22Rv1 (cell line): Measurements from ENCODE around the gene PRM1.

Experiments
- H3K27ac ChIP-seq: fragments of 450-650 bp; 2 replicates; pipeline ENCODE4 v1.5.1; 2017
- CTCF ChIP-seq: fragments of 450-650 bp; IDR thresholded peaks from 2 replicates; pipeline ENCODE4 v1.5.1; 2017; ENCODE audit warnings: mild to moderate bottlenecking
- ZFX ChIP-seq: fragments of 450-650 bp; IDR thresholded peaks from 2 replicates; pipeline ENCODE4 v1.6.1; 2017; ENCODE audit warnings: antibody characterized with exemption, borderline replicate concordance

Gene PRM1

GRCh38 chr16:11306997-11307638 lies 26.0 kb upstream of the PRM1 start:
- no peak for TF ChIP-seq ZFX
- TF ChIP-seq CTCF: no peak

GRCh38 chr16:11306381-11306780 lies 25.3 kb upstream of the PRM1 start:
- no peak overlapping the region for H3K27ac ChIP-seq
- TF ChIP-seq ZFX: no peak
- TF ChIP-seq CTCF: no peak

More at GRCh38 chr16:11306997-11307638, 26.0 kb upstream of the PRM1 start:
- H3K27ac ChIP-seq: no peak overlapping the region

GRCh38 chr16:11303405-11304138 lies 22.4 kb upstream of the PRM1 start:
- no peak overlapping the region for H3K27ac ChIP-seq
- TF ChIP-seq CTCF: no peak
- no peak for TF ChIP-seq ZFX

- TF ChIP-seq CTCF (no peak), ZFX (no peak)
- H3K27ac ChIP-seq: no peak overlapping the region
These were observed 21.8 kb upstream of the PRM1 start for GRCh38 chr16:11302977-11303376.

GRCh38 chr16:11301645-11302501 lies 20.7 kb upstream of the PRM1 start:
- no peak overlapping the region for H3K27ac ChIP-seq
- TF ChIP-seq ZFX (no peak), CTCF (no peak)

GRCh38 chr16:11300560-11300892 lies 19.4 kb upstream of the PRM1 start:
- TF ChIP-seq ZFX (no peak), CTCF (no peak)
- H3K27ac ChIP-seq: no peak overlapping the region
